OCI-LY1 (cell line): ENCODE data around the gene TMPRSS7.

Experiments used
- H2AFZ ChIP-seq: fragments of 200-600 bp; sonication (generic), shearing (Covaris generic); 2 replicates; pipeline ENCODE4 v1.6.0; 2014; ENCODE audit warnings: antibody characterized with exemption, mild to moderate bottlenecking, low read length
- H3F3A ChIP-seq: fragments of 200-600 bp; sonication (generic), shearing (Covaris generic); 2 replicates; pipeline ENCODE4 v1.6.0; 2014; ENCODE audit warnings: mild to moderate bottlenecking, antibody characterized with exemption, low read length, moderate library complexity; ENCODE audit not compliant: insufficient read depth
- H3K27ac ChIP-seq: fragments of 200-600 bp; sonication (generic); 2 replicates; pipeline ENCODE4 v1.5.1; 2014; ENCODE audit warnings: low read length, mixed run types, mild to moderate bottlenecking, low read depth; ENCODE audit not compliant: poor library complexity, severe bottlenecking
- H3K27me3 ChIP-seq: fragments of 200-600 bp; sonication (generic); 2 replicates; pipeline ENCODE4 v1.6.0; 2014; ENCODE audit warnings: antibody characterized with exemption, mild to moderate bottlenecking, low read length, moderate library complexity; ENCODE audit not compliant: insufficient read depth
- H3K36me3 ChIP-seq: fragments of 200-600 bp; sonication (generic); 2 replicates; pipeline ENCODE4 v1.6.1; 2014; ENCODE audit warnings: mild to moderate bottlenecking, antibody characterized with exemption, low read length, moderate library complexity, mixed read lengths; ENCODE audit not compliant: insufficient read depth
- H3K4me1 ChIP-seq: fragments of 200-600 bp; sonication (generic); 2 replicates; pipeline ENCODE4 v1.5.1; 2014; ENCODE audit warnings: mild to moderate bottlenecking, low read length, moderate library complexity; ENCODE audit not compliant: insufficient read depth, severe bottlenecking
- H3K4me2 ChIP-seq: fragments of 200-600 bp; sonication (generic), shearing (Covaris generic); 2 replicates; pipeline ENCODE4 v1.6.1; 2014; ENCODE audit warnings: low read length
- H3K4me3 ChIP-seq: fragments of 200-600 bp; sonication (generic); 2 replicates; pipeline ENCODE4 v1.5.1; 2014; ENCODE audit warnings: low read length, low read depth, mild to moderate bottlenecking, mixed read lengths; ENCODE audit not compliant: poor library complexity, severe bottlenecking
- H3K79me2 ChIP-seq: fragments of 200-600 bp; shearing (Covaris generic); 2 replicates; pipeline ENCODE4 v1.6.1; 2016; ENCODE audit warnings: mixed run types, low read length, mixed read lengths; ENCODE audit not compliant: insufficient read depth
- H3K9ac ChIP-seq: fragments of 200-600 bp; sonication (generic), shearing (Covaris generic); 2 replicates; pipeline ENCODE4 v1.6.1; 2014; ENCODE audit warnings: mild to moderate bottlenecking, low read length, mixed read lengths
- H3K9me2 ChIP-seq: fragments of 200-600 bp; sonication (generic), shearing (Covaris generic); 2 replicates; pipeline ENCODE4 v1.6.1; 2014; ENCODE audit warnings: low read depth, mild to moderate bottlenecking, low read length, mixed read lengths
- H3K9me3 ChIP-seq: fragments of 200-600 bp; shearing (Covaris generic); 2 replicates; pipeline ENCODE4 v1.6.1; 2014; ENCODE audit warnings: low read length, mixed read lengths
- H4K20me1 ChIP-seq: fragments of 200-600 bp; sonication (generic), shearing (Covaris generic); 2 replicates; pipeline ENCODE4 v1.6.0; 2016; ENCODE audit warnings: mild to moderate bottlenecking, low read length; ENCODE audit not compliant: insufficient read depth
- EZH2 ChIP-seq: fragments of 200-600 bp; sonication (generic), shearing (Covaris generic); IDR thresholded peaks from 2 replicates; pipeline ENCODE4 v1.8.0; 2017; ENCODE audit warnings: borderline replicate concordance, mixed run types, mild to moderate bottlenecking, antibody characterized with exemption, low read length, moderate library complexity, mixed read lengths
- TF ChIP-seq, protein P1 (sequence below): fragments of 200-600 bp; sonication (generic), shearing (Covaris generic); IDR thresholded peaks from 2 replicates; pipeline ENCODE4 v1.5.1; 2017; ENCODE audit warnings: mild to moderate bottlenecking, antibody characterized with exemption, low read length, moderate library complexity, mixed read lengths

The TMPRSS7 gene

DNA sequence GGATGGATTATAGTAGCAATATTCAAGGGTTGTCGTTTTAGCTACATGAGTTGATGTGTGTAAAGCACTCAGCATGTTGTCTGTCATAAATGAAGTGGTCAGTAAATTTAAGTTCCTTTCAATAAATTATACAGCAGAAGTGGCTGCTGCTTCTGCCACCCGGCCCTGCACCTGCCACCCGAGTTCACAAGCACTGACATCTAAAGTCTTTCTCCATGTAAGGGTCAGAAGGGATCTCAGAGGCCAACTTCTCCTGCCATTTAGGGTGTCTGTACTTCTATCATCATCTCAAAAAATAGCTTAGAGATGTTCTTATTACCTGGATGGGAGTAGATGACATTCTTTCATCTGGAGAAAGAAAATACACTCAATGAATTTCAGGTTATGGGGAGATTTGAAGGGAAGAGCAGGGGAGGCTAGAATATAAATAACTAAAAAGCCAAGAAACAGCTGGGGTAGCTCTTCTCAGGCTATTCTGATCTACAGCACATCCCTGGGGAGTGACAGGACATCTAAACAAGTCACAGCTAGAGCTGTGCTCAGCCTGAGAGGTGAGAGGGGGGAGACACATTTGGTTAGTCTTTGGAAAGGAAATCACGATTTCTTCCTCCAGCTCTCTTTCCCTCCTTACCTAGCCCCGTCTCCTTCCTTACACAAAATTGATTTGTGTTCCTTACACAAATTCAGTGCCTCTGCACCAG lies 90.5 kb downstream of the TMPRSS7 start:
- TF ChIP-seq EZH2: no peak
- TF ChIP-seq, protein P1, sequence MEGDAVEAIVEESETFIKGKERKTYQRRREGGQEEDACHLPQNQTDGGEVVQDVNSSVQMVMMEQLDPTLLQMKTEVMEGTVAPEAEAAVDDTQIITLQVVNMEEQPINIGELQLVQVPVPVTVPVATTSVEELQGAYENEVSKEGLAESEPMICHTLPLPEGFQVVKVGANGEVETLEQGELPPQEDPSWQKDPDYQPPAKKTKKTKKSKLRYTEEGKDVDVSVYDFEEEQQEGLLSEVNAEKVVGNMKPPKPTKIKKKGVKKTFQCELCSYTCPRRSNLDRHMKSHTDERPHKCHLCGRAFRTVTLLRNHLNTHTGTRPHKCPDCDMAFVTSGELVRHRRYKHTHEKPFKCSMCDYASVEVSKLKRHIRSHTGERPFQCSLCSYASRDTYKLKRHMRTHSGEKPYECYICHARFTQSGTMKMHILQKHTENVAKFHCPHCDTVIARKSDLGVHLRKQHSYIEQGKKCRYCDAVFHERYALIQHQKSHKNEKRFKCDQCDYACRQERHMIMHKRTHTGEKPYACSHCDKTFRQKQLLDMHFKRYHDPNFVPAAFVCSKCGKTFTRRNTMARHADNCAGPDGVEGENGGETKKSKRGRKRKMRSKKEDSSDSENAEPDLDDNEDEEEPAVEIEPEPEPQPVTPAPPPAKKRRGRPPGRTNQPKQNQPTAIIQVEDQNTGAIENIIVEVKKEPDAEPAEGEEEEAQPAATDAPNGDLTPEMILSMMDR: no peak
- peaks cover 98% of the 10 kb centered on the region for H3K4me1 ChIP-seq

DNA sequence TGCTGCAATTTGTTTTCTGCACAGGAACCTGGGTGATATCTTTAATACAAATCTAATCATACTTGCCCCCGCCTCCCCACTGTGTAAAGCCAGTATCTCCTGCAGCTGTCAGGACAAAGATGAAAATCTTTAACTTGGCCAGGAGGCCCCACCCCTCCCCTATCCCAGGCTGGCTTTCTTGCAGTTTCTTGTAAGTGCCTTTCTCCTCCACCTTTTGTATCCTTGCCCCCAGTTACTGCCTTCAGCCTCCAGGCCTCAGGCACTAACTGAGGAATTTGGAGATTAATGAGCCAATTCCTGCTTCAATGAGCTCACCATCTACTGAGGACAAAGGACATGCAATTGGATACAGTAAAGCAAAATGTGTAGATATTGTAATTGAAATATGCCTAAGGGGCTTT lies 92.0 kb downstream of the TMPRSS7 start:
- peak overlapping the region; percentile 42 for H3K4me3 ChIP-seq
- no peaks in the 10 kb centered on the region for H3K27me3 ChIP-seq
- peak overlapping the region; percentile 94 for H3K27ac ChIP-seq
- H3K4me1 ChIP-seq: peaks cover 92% of the 10 kb centered on the region
- peaks cover 33% of the 10 kb centered on the region for H3K79me2 ChIP-seq
- no peaks in the 10 kb centered on the region for H3K9me3 ChIP-seq
- H3F3A ChIP-seq: peaks cover 17% of the 10 kb centered on the region
- H3K9me2 ChIP-seq: no peaks in the 10 kb centered on the region
- TF ChIP-seq, protein P1: no peak
- no peak for TF ChIP-seq EZH2
- H4K20me1 ChIP-seq: no peaks in the 10 kb centered on the region
- H3K9ac ChIP-seq: peak overlapping the region; percentile 46
- peak overlapping the region; percentile 90 for H3K4me2 ChIP-seq
- H3K36me3 ChIP-seq: peaks cover 88% of the 10 kb centered on the region
- no peak overlapping the region for H2AFZ ChIP-seq

More for the DNA sequence above, 90.5 kb downstream of the TMPRSS7 start:
- Histone ChIP-seq H3K9me3 (no peaks in the 10 kb centered on the region), H3K4me2 (peak overlapping the region; percentile 90), H3K36me3 (peaks cover 81% of the 10 kb centered on the region), H2AFZ (no peak overlapping the region), H4K20me1 (no peaks in the 10 kb centered on the region), H3K27me3 (no peaks in the 10 kb centered on the region), H3K79me2 (peaks cover 23% of the 10 kb centered on the region; the same call in 1 of the 2 replicates), H3F3A (peaks cover 11% of the 10 kb centered on the region), H3K9ac (peak overlapping the region; percentile 46), H3K9me2 (no peaks in the 10 kb centered on the region), H3K4me3 (peak overlapping the region; percentile 42), H3K27ac (peak overlapping the region; percentile 94)

DNA sequence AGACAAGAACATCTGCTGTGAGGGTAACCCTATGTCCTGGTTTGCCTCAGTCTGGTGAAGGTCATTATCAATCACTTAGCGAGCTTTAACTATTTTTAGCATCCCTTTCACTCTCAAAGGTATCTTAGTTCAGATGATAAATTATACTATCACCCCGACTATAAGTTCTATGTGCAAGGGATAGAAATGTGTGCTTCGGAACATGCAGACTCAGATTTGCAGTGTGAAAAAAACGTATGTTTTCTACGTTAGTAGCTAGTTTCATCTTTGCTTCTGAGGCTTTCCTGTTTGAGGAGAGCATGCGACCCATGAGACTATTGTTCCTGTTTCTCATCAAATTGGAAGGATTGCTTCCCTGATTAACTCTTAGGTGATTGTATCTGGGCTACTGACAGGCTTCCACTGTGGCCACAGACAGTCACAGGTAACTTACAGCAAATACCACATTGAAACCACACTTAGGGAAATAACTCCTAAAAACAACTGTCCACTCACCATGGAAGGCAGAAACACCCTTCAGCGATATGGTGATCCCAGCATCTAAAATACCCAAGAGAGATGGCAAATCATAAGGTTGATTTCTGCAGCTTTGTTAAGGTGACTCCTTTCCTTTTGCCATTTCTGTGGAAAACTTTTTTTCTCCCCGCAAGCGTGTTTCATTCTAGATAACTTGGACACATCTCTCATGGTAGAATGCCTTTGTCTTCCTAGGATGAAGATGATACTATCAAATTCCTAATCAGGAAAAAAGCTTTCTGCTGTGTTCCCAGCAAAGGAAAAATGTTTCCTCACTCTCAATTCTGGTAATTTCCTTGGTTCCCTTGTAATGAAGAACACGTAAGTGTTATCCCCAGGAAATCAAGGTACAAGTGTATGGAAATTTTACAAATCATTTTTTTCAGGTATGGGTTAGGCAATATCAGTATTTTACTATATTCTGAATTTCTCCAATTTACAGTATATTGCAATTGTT lies 93.3 kb downstream of the TMPRSS7 start:
- peaks cover 79% of the 10 kb centered on the region for H3K4me1 ChIP-seq
- peak overlapping the region; percentile 90 for H3K4me2 ChIP-seq
- H3K27ac ChIP-seq: peak overlapping the region; percentile 94
- no peaks in the 10 kb centered on the region for H3K27me3 ChIP-seq
- H3K9me3 ChIP-seq: no peaks in the 10 kb centered on the region
- H2AFZ ChIP-seq: no peak overlapping the region
- H3K4me3 ChIP-seq: peak overlapping the region; percentile 42
- TF ChIP-seq, protein P1: no peak
- no peak for TF ChIP-seq EZH2
- H3F3A ChIP-seq: peaks cover 14% of the 10 kb centered on the region
- H3K9ac ChIP-seq: peak overlapping the region; percentile 46
- H3K36me3 ChIP-seq: peaks cover 77% of the 10 kb centered on the region
- no peaks in the 10 kb centered on the region for H3K9me2 ChIP-seq
- H3K79me2 ChIP-seq: peaks cover 46% of the 10 kb centered on the region
- H4K20me1 ChIP-seq: no peaks in the 10 kb centered on the region
